Measurements from ENCODE around the gene RIC1. TPM values are rescaled to one million over a fixed set of nuclear protein-coding genes. Genes with fewer than 3 reads are reported as not detected.

Gene RIC1
- total and polyA plus RNA-seq, 9 of the 15 experiments (the other 6 are each of a cell fraction or from before 2014, with no cell fraction given): 3.2 to 25.8 (median 15.0) TPM

DNA sequence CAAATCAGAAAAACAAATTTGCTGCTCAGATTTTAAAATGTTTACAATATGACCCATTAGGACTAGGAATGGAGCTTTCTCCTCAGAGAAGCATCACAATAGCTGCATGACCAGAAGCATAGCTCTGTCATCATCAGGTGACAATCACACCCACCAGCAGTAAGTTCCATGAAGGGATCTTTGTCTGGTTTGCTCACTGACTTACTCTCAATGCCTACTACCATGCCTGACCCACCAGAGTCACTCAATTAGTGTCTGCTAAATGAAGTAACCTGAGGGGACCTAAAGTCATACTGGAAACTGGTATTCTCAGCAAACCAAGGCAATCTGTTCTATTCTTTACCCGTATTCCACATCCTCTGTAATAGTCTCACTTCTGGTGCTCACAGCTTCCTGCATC is 196.3 kb downstream of the RIC1 start:
- no peak overlapping the region for H3K9ac ChIP-seq (ENCODE audit: insufficient read depth in 1 of 2, low read depth in 2 of 2, low read length in 2 of 2)
- H4K20me1 ChIP-seq (replicated peaks; ENCODE audit: control insufficient read depth, insufficient read depth, low read length): 0 out of 2 replicates have a peak, but pooled peaks cover 3% of the 10 kb centered on the region
- ATAC-seq (no peak), FAIRE-seq (no peak), DNase-seq (ENCODE audit: extremely low read depth in 1 of 4, low spot score in 3 of 4) (no peak)
- peaks cover 68% of the 10 kb centered on the region; the same call in 2 of the 3 replicates for H3K36me3 ChIP-seq (ENCODE audit: control insufficient read depth, insufficient read depth, low read length)
- in situ Hi-C loops (cut with MboI) (no loop called here), intact Hi-C loops (cut with micrococcal nuclease) (no loop called here)
- no peak overlapping the region for H2AFZ ChIP-seq (ENCODE audit: low read depth, low read length)
- H3K4me1 ChIP-seq (replicated peaks in 1 of 2; ENCODE audit: control insufficient read depth in 2 of 2, insufficient read depth in 2 of 2, low read length in 2 of 2): peaks cover 0 to 9% of the 10 kb centered on the region in 2 experiments; a peak in 2 of 5 replicates
- TF ChIP-seq NELFE (IDR thresholded peaks at IDR 0.05; ENCODE audit: insufficient read depth, insufficient read length): no peak
- no peak for TF ChIP-seq GABPB2 (CRISPR knock-in tag; conservative IDR thresholded peaks at IDR 0.05)
- no peak for TF ChIP-seq ZNF668 (CRISPR knock-in tag; IDR thresholded peaks at IDR 0.05)
- TF ChIP-seq, protein P1, sequence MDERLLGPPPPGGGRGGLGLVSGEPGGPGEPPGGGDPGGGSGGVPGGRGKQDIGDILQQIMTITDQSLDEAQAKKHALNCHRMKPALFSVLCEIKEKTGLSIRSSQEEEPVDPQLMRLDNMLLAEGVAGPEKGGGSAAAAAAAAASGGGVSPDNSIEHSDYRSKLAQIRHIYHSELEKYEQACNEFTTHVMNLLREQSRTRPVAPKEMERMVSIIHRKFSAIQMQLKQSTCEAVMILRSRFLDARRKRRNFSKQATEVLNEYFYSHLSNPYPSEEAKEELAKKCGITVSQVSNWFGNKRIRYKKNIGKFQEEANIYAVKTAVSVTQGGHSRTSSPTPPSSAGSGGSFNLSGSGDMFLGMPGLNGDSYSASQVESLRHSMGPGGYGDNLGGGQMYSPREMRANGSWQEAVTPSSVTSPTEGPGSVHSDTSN (CRISPR knock-in tag; IDR thresholded peaks at IDR 0.05; ENCODE audit: low read depth): no peak
- TF ChIP-seq, protein P1 (tag; conservative IDR thresholded peaks at IDR 0.05; ENCODE audit: low read depth): no peak
- TF ChIP-seq MEF2D (tag; conservative IDR thresholded peaks at IDR 0.05; ENCODE audit: low read depth): no peak
- H3K79me2 ChIP-seq (ENCODE audit: control insufficient read depth, insufficient read depth, low read length): peaks cover 1% of the 10 kb centered on the region; the same call in 1 of the 3 replicates
- H3K27ac ChIP-seq (ENCODE audit: extremely low read depth, low read depth, low read length): no peak overlapping the region
- no peaks in the 10 kb centered on the region for H3K9me1 ChIP-seq (ENCODE audit: control insufficient read depth, insufficient read depth, low read length)
- no peaks in the 10 kb centered on the region for H3K27me3 ChIP-seq (ENCODE audit: control insufficient read depth in 2 of 2, insufficient read depth in 2 of 2, low read length in 2 of 2)
- ChIA-PET POLR2A (interaction anchor here (0.5 to 1.7 kb wide), 3 partner anchors 9 to 412 kb away, joined by 3 to 6 read pairs (median 4); no protein-coding TSS in a partner anchor), CTCF (ENCODE audit: low intra/inter-chr PET ratio) (no interaction called here)
- no peak overlapping the region for H3K4me2 ChIP-seq (ENCODE audit: insufficient read depth, low read length)
- no TSS peak for BruUV-seq (replicated peaks)
- no peaks in the 10 kb centered on the region for H3K9me3 ChIP-seq (replicated peaks; ENCODE audit: control insufficient read depth, insufficient read depth, low read depth, low read length)
- 75% methylated on average over 1 of the region's 1 CpG for WGBS (ENCODE audit: insufficient coverage, low coverage, missing lambda C conversion rate)
- no peak overlapping the region for H3K4me3 ChIP-seq

Other genes starting within 250 kb of the RIC1 start
- 4.5 and 4.7 TPM in 2 replicates for gene PLGRKT, start 191.2 kb upstream of the RIC1 start, total RNA-seq (2014; rRNA removed)
- gene PLGRKT, start 191.2 kb upstream of the RIC1 start, total RNA-seq (2014; rRNA removed; fragmentation: Illumina TruSeq; extraction: Trizol): 9.3 and 11.3 TPM in 2 replicates
- 6.9 and 10.0 TPM in 2 replicates for gene PLGRKT, start 191.2 kb upstream of the RIC1 start, total RNA-seq (2015; rRNA removed; fragmentation: Illumina TruSeq; extraction: Trizol)
- 6.5 and 10.4 TPM in 2 replicates for gene PLGRKT, start 191.2 kb upstream of the RIC1 start, total RNA-seq (2021)
- gene PLGRKT, start 191.2 kb upstream of the RIC1 start, polyA plus RNA-seq (2011; rRNA removed): 4.7 and 5.2 TPM in 2 replicates
- gene PLGRKT, start 191.2 kb upstream of the RIC1 start, polyA plus RNA-seq (2014; fragmentation: Illumina TruSeq; extraction: Trizol): 5.9 and 6.0 TPM in 2 replicates
- gene PLGRKT, start 191.2 kb upstream of the RIC1 start, polyA plus RNA-seq (2014; fragmentation: Nextera tagmentation; extraction: Ambion mirVana): 10 to 100 TPM; 11.2 to 13.8 TPM
- 6.0 and 6.6 TPM in 2 replicates for gene PLGRKT, start 191.2 kb upstream of the RIC1 start, polyA plus RNA-seq (2014; rRNA removed)
- 0.20 and 0.27 TPM in 2 replicates for gene CD274, start 178.6 kb upstream of the RIC1 start, total RNA-seq (2014; rRNA removed)
- 0.47 TPM in 1 of 2 replicates, not detected in the other for gene CD274, start 178.6 kb upstream of the RIC1 start, total RNA-seq (2014; rRNA removed; fragmentation: Illumina TruSeq; extraction: Trizol)
- gene CD274, start 178.6 kb upstream of the RIC1 start, total RNA-seq (2015; rRNA removed; fragmentation: Illumina TruSeq; extraction: Trizol): 0.26 and 0.51 TPM in 2 replicates
- 0.18 and 0.24 TPM in 2 replicates for gene CD274, start 178.6 kb upstream of the RIC1 start, total RNA-seq (2021)
- gene CD274, start 178.6 kb upstream of the RIC1 start, polyA plus RNA-seq (2011; rRNA removed): 0.18 TPM in 1 of 2 replicates, not detected in the other
- gene CD274, start 178.6 kb upstream of the RIC1 start, polyA plus RNA-seq (2014; fragmentation: Illumina TruSeq; extraction: Trizol): 0.07 and 0.33 TPM in 2 replicates
- gene CD274, start 178.6 kb upstream of the RIC1 start, polyA plus RNA-seq (2014; fragmentation: Nextera tagmentation; extraction: Ambion mirVana): under 1 TPM in 1 of 2 experiments, not detected in 1; 0.32 TPM
- 0.34 TPM in 1 of 2 replicates, not detected in the other for gene CD274, start 178.6 kb upstream of the RIC1 start, polyA plus RNA-seq (2014; rRNA removed)
- not detected in 2 replicates for gene PDCD1LG2, start 118.6 kb upstream of the RIC1 start, total RNA-seq (2014; rRNA removed)
- not detected in 2 replicates for gene PDCD1LG2, start 118.6 kb upstream of the RIC1 start, total RNA-seq (2014; rRNA removed; fragmentation: Illumina TruSeq; extraction: Trizol)
- not detected in 2 replicates for gene PDCD1LG2, start 118.6 kb upstream of the RIC1 start, total RNA-seq (2015; rRNA removed; fragmentation: Illumina TruSeq; extraction: Trizol)
- not detected in 2 replicates for gene PDCD1LG2, start 118.6 kb upstream of the RIC1 start, total RNA-seq (2021)
- not detected in 2 replicates for gene PDCD1LG2, start 118.6 kb upstream of the RIC1 start, polyA plus RNA-seq (2011; rRNA removed)
- gene PDCD1LG2, start 118.6 kb upstream of the RIC1 start, polyA plus RNA-seq (2014; fragmentation: Illumina TruSeq; extraction: Trizol): not detected in 2 replicates
- not detected for gene PDCD1LG2, start 118.6 kb upstream of the RIC1 start, polyA plus RNA-seq (2014; fragmentation: Nextera tagmentation; extraction: Ambion mirVana)
- gene PDCD1LG2, start 118.6 kb upstream of the RIC1 start, polyA plus RNA-seq (2014; rRNA removed): not detected in 2 replicates
- 8.5 and 9.4 TPM in 2 replicates for gene ERMP1, start 204.0 kb downstream of the RIC1 start, total RNA-seq (2014; rRNA removed)
- 12.6 and 14.5 TPM in 2 replicates for gene ERMP1, start 204.0 kb downstream of the RIC1 start, total RNA-seq (2014; rRNA removed; fragmentation: Illumina TruSeq; extraction: Trizol)
- 15.7 and 17.7 TPM in 2 replicates for gene ERMP1, start 204.0 kb downstream of the RIC1 start, total RNA-seq (2015; rRNA removed; fragmentation: Illumina TruSeq; extraction: Trizol)
- 12.0 and 14.5 TPM in 2 replicates for gene ERMP1, start 204.0 kb downstream of the RIC1 start, total RNA-seq (2021)
- gene ERMP1, start 204.0 kb downstream of the RIC1 start, polyA plus RNA-seq (2011; rRNA removed): 24.6 and 26.3 TPM in 2 replicates
- gene ERMP1, start 204.0 kb downstream of the RIC1 start, polyA plus RNA-seq (2014; fragmentation: Illumina TruSeq; extraction: Trizol): 11.1 and 12.9 TPM in 2 replicates
- 1 to 10 TPM; 2.5 to 4.6 TPM for gene ERMP1, start 204.0 kb downstream of the RIC1 start, polyA plus RNA-seq (2014; fragmentation: Nextera tagmentation; extraction: Ambion mirVana)
- 7.1 and 8.3 TPM in 2 replicates for gene ERMP1, start 204.0 kb downstream of the RIC1 start, polyA plus RNA-seq (2014; rRNA removed)